ENCODE data around the gene SH3TC1. TPM values are rescaled to one million over a fixed set of nuclear protein-coding genes. Genes with fewer than 3 reads are reported as not detected.

Gene SH3TC1
- total RNA-seq: 10 to 100 TPM; 10.1 to 15.9 (median 11.1) TPM

- peak within 1 kb of the TSS; percentile 26 for H3K4me3 ChIP-seq (ENCODE audit: low read depth, poor library complexity, severe bottlenecking)
- no peak for TF ChIP-seq POLR2A (IDR thresholded peaks at IDR 0.05)
- TF ChIP-seq CTCF (IDR thresholded peaks at IDR 0.05): no peak
- peak; percentile 81 to 96 for DNase-seq (ENCODE audit: low spot score in 2 of 2)
- intact Hi-C loops (cut with DNase I; ENCODE audit: low total_unique reads): no loop called here
- 12 to 17% methylated on average over 21 to 26 of the region's 32 CpGs for WGBS, 2 donors
These were observed at the start of gene SH3TC1 for GRCh38 chr4:8198906-8199593. TSS of gene SH3TC1 (plus strand) at chr4:8199290. CDS start at chr4:8205195, 5,905 bp downstream.

GRCh38 chr4:8149664-8150063 is 49.4 kb upstream of the SH3TC1 start:
- intact Hi-C loops (cut with DNase I; ENCODE audit: low total_unique reads): no loop called here
- DNase-seq (ENCODE audit: low spot score in 2 of 2): no peak
- 85 to 86% methylated on average over 7 of the region's 7 CpGs for WGBS, 2 donors
- H3K4me3 ChIP-seq (ENCODE audit: low read depth, poor library complexity, severe bottlenecking): no peak overlapping the region
- no peak for TF ChIP-seq CTCF (IDR thresholded peaks at IDR 0.05)
- TF ChIP-seq POLR2A (IDR thresholded peaks at IDR 0.05): no peak

- intact Hi-C loops (cut with DNase I; ENCODE audit: low total_unique reads): no loop called here
- TF ChIP-seq POLR2A (IDR thresholded peaks at IDR 0.05) (no peak), CTCF (IDR thresholded peaks at IDR 0.05) (no peak)
- DNase-seq (ENCODE audit: low spot score in 2 of 2): no peak
- WGBS, 2 donors: 68 to 71% methylated on average over 29 of the region's 29 CpGs
- no peak overlapping the region for H3K4me3 ChIP-seq (ENCODE audit: low read depth, poor library complexity, severe bottlenecking)
These were observed 48.7 kb upstream of the SH3TC1 start for GRCh38 chr4:8150152-8151090.

- no peak for TF ChIP-seq CTCF (IDR thresholded peaks at IDR 0.05)
- TF ChIP-seq POLR2A (IDR thresholded peaks at IDR 0.05): no peak
- no peak for DNase-seq (ENCODE audit: low spot score in 2 of 2)
- no peak overlapping the region for H3K4me3 ChIP-seq (ENCODE audit: low read depth, poor library complexity, severe bottlenecking)
- intact Hi-C loops (cut with DNase I; ENCODE audit: low total_unique reads): no loop called here
- whole genome bisulfite sequencing, 2 donors: 81 to 85% methylated on average over 11 to 15 of the region's 15 CpGs
These were observed 47.9 kb upstream of the SH3TC1 start for GRCh38 chr4:8151165-8151650.

GRCh38 chr4:8152090-8152864 is 46.8 kb upstream of the SH3TC1 start:
- 87 to 90% methylated on average over 37 of the region's 39 CpGs for WGBS, 2 donors
- no peak overlapping the region for H3K4me3 ChIP-seq (ENCODE audit: low read depth, poor library complexity, severe bottlenecking)
- DNase-seq (ENCODE audit: low spot score in 2 of 2): no peak
- no peak for TF ChIP-seq POLR2A (IDR thresholded peaks at IDR 0.05)
- no peak for TF ChIP-seq CTCF (IDR thresholded peaks at IDR 0.05)
- intact Hi-C loops (cut with DNase I; ENCODE audit: low total_unique reads): no loop called here
